SU-DHL-6 (cell line): Measurements from ENCODE around the gene SH3BP2.

Experiments used
- EZH2phosphoT487 ChIP-seq: fragments of 200-600 bp; sonication (generic), shearing (Covaris generic); conservative IDR thresholded peaks from 2 replicates; pipeline ENCODE4 v1.6.1; 2018; ENCODE audit warnings: mild to moderate bottlenecking, antibody characterized with exemption, low read length, moderate library complexity, mixed read lengths
- TF ChIP-seq, protein P1 (sequence below): fragments of 200-600 bp; sonication (generic); IDR thresholded peaks from one replicate; pipeline ENCODE4 v1.5.1; 2017; ENCODE audit warnings: antibody characterized with exemption, mild to moderate bottlenecking, low read length, moderate library complexity; ENCODE audit not compliant: insufficient read depth, poor library complexity, severe bottlenecking

DNA sequence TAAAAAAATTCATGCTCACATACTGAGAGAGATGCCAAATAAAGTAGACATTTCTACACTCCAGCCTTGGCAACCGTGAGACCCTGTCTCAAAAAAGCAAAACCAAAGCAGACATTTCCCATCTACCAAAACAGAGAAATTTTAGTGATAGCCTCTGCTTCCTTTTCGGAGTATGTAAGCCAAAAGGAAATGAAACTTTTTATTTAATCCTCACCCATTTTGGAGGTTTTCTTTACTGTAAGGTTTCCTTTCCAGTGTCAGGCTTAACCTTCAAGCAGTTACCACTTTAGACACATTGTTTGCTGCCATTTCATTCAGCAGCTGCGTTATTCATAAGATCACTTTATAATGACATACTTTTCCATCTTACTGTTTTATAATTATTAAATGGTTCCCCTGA, 66.6 kb downstream of the SH3BP2 start:
- TF ChIP-seq, protein P1, sequence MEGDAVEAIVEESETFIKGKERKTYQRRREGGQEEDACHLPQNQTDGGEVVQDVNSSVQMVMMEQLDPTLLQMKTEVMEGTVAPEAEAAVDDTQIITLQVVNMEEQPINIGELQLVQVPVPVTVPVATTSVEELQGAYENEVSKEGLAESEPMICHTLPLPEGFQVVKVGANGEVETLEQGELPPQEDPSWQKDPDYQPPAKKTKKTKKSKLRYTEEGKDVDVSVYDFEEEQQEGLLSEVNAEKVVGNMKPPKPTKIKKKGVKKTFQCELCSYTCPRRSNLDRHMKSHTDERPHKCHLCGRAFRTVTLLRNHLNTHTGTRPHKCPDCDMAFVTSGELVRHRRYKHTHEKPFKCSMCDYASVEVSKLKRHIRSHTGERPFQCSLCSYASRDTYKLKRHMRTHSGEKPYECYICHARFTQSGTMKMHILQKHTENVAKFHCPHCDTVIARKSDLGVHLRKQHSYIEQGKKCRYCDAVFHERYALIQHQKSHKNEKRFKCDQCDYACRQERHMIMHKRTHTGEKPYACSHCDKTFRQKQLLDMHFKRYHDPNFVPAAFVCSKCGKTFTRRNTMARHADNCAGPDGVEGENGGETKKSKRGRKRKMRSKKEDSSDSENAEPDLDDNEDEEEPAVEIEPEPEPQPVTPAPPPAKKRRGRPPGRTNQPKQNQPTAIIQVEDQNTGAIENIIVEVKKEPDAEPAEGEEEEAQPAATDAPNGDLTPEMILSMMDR, result no peak
- no peak for TF ChIP-seq EZH2phosphoT487
